PC-3 (cell line): Measurements from ENCODE around the gene HMGXB4. TPM values are rescaled to one million over a fixed set of nuclear protein-coding genes. Genes with fewer than 3 reads are reported as not detected.

Experiments
- ATAC-seq: fragments of 200-7000 bp; cut with Tn5 transposase; 2 replicates; pipeline ENCODE4 v1.9.1; 2020; ENCODE audit warnings: mild to moderate bottlenecking, moderate library complexity
- BruUV-seq: library from RNA; stranded (reverse); fragments of 400-500 nt; replicated peaks from 2 replicates; lab custom pipeline; 2021; lab: Mats Ljungman, UMichigan
- CTCF ChIA-PET: fragments of 300-600 bp; sonication (Branson Sonifier 250); formaldehyde crosslinking; loops from one replicate; lab custom pipeline; 2022; ENCODE audit warnings: antibody characterized with exemption; lab: Charles Lee
- POLR2A ChIA-PET: fragments of 300-600 bp; sonication (Branson Sonifier 250); formaldehyde crosslinking; loops from one replicate; lab custom pipeline; 2022; ENCODE audit warnings: antibody characterized with exemption; ENCODE audit not compliant: unreplicated experiment; lab: Charles Lee
- DNase-seq: peaks from one replicate; pipeline ENCODE4 v3.0.0-alpha.2; 2015
- H2AFZ ChIP-seq: fragments of 300-600 bp; sonication (generic); 2 replicates; pipeline ENCODE4 v1.6.0; 2016; ENCODE audit warnings: antibody characterized with exemption, low read length
- H3F3A ChIP-seq: fragments of 300-600 bp; sonication (generic); one replicate; pipeline ENCODE4 v1.6.0; 2017; ENCODE audit warnings: antibody characterized with exemption, low read length, control low read depth, mild to moderate bottlenecking; ENCODE audit not compliant: unreplicated experiment
- H3K27ac ChIP-seq: fragments of 300-600 bp; sonication (generic); 2 replicates; pipeline ENCODE4 v1.5.1; 2016; ENCODE audit warnings: mild to moderate bottlenecking, low read length
- H3K27me3 ChIP-seq: fragments of 300-600 bp; sonication (generic); 2 replicates; pipeline ENCODE4 v1.6.1; 2016; ENCODE audit warnings: low read length, mixed read lengths
- H3K36me3 ChIP-seq: fragments of 300-600 bp; sonication (generic); 2 replicates; pipeline ENCODE4 v1.6.1; 2016; ENCODE audit warnings: low read depth, mixed run types, low read length, mixed read lengths
- H3K4me1 ChIP-seq: fragments of 300-600 bp; sonication (generic); 2 replicates; pipeline ENCODE4 v1.5.1; 2016; ENCODE audit warnings: low read length; ENCODE audit not compliant: insufficient read depth
- H3K4me2 ChIP-seq: fragments of 300-600 bp; sonication (generic); 2 replicates; pipeline ENCODE4 v1.6.0; 2016; ENCODE audit warnings: low read length
- H3K4me3 ChIP-seq: fragments of 300-600 bp; sonication (generic); 2 replicates; pipeline ENCODE4 v1.5.1; 2016; ENCODE audit warnings: mild to moderate bottlenecking, low read length, mixed read lengths
- H3K79me2 ChIP-seq: fragments of 300-600 bp; sonication (generic); 2 replicates; pipeline ENCODE4 v1.6.1; 2017; ENCODE audit warnings: low read length, mixed read lengths
- H3K9ac ChIP-seq: fragments of 300-600 bp; sonication (generic); 2 replicates; pipeline ENCODE4 v1.6.0; 2016; ENCODE audit warnings: mild to moderate bottlenecking, low read length
- H3K9me2 ChIP-seq: fragments of 300-600 bp; sonication (generic); replicated peaks from 2 replicates; pipeline ENCODE4 v1.6.1; 2016; ENCODE audit warnings: mixed run types, low read length, mixed read lengths
- H3K9me3 ChIP-seq: fragments of 300-600 bp; sonication (generic); 2 replicates; pipeline ENCODE4 v1.6.1; 2016; ENCODE audit warnings: low read length, mixed read lengths
- H4K20me1 ChIP-seq: fragments of 300-600 bp; sonication (generic); 2 replicates; pipeline ENCODE4 v1.6.1; 2016; ENCODE audit warnings: low read length, mixed read lengths
- EZH2 ChIP-seq: fragments of 300-600 bp; sonication (generic); IDR thresholded peaks from one replicate; pipeline ENCODE4 v1.6.1; 2017; ENCODE audit warnings: antibody characterized with exemption, mild to moderate bottlenecking, low read length; ENCODE audit not compliant: unreplicated experiment
- EZH2phosphoT487 ChIP-seq: fragments of 300-600 bp; sonication (generic); IDR thresholded peaks from 2 replicates; pipeline ENCODE4 v1.6.1; 2018; ENCODE audit warnings: mild to moderate bottlenecking, antibody characterized with exemption, low read length, borderline replicate concordance
- intact Hi-C: fragments of 100-400 bp; cut with micrococcal nuclease; formaldehyde crosslinking; loops from 2 replicates; pipeline ENCODE4 v1.9.0; 2023
- total RNA-seq: library from RNA; depleted of rRNA; stranded (reverse); fragments of >200 nt; gene quantifications from 2 replicates; pipeline ENCODE4 v1.2.3, GENCODE V29; 2014
- TF ChIP-seq, protein P1 (sequence below): fragments of 300-600 bp; sonication (generic); conservative IDR thresholded peaks from 2 replicates; pipeline ENCODE4 v1.5.1; 2017; ENCODE audit warnings: antibody characterized with exemption, low read depth, mild to moderate bottlenecking, low read length

HMGXB4 gene
- total RNA-seq, 1 experiment from 2014 or later, result 12.9 TPM

DNA sequence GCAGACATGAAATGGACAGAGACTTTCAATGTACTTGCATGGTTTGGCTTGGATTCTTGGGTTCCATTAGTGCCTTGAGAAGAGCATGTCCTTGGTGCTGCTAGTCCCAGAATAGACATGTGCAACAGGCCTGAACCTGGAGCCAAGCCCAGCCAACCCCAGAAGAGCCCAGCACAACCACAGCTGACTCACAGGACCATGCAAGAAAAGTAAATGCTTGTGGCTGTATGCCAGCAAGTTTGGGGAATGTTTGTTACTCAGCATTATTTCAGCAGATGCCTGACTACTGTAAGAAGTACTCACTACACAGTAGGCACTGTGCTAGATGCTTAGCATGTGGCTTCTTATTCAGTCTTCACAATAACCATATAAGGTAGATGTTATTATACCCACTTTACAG, 39.2 kb upstream of the HMGXB4 start:
- CTCF ChIA-PET, result no interaction called here

DNA sequence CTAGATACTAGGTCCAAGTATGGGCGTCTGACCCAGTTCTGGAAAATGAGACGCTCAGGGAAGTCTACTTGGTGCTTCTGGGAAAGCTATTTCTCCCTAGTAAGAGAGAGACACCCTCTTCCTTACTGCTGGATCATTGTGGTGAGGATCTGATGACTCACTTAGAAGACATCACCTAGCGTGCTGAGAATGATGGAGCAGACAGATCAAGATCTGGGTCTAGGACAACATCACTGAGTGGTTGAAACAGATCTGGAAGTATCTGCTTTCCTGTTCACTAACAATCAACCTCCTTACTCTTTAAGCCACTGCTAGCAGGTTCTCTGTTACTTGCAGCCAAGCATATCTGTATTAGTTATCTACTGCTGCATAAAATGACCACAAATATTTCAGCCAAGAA, 38.3 kb upstream of the HMGXB4 start:
- Histone ChIP-seq H3K27ac (no peak overlapping the region), H3K4me1 (peaks cover 9% of the 10 kb centered on the region; the same call in 1 of the 2 replicates), H3K9me3 (no peaks in the 10 kb centered on the region), H3K9ac (no peak overlapping the region), H3K4me3 (no peak overlapping the region), H3K27me3 (no peaks in the 10 kb centered on the region), H4K20me1 (no peaks in the 10 kb centered on the region), H3K36me3 (no peaks in the 10 kb centered on the region), H2AFZ (no peak overlapping the region), H3K9me2 (no peaks in the 10 kb centered on the region), H3K4me2 (no peak overlapping the region), H3K79me2 (no peaks in the 10 kb centered on the region), H3F3A (no peaks in the 10 kb centered on the region)
- TF ChIP-seq EZH2phosphoT487 (no peak), EZH2 (no peak)
- TF ChIP-seq, protein P1, sequence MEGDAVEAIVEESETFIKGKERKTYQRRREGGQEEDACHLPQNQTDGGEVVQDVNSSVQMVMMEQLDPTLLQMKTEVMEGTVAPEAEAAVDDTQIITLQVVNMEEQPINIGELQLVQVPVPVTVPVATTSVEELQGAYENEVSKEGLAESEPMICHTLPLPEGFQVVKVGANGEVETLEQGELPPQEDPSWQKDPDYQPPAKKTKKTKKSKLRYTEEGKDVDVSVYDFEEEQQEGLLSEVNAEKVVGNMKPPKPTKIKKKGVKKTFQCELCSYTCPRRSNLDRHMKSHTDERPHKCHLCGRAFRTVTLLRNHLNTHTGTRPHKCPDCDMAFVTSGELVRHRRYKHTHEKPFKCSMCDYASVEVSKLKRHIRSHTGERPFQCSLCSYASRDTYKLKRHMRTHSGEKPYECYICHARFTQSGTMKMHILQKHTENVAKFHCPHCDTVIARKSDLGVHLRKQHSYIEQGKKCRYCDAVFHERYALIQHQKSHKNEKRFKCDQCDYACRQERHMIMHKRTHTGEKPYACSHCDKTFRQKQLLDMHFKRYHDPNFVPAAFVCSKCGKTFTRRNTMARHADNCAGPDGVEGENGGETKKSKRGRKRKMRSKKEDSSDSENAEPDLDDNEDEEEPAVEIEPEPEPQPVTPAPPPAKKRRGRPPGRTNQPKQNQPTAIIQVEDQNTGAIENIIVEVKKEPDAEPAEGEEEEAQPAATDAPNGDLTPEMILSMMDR, result no peak
- intact Hi-C loops, result no loop called here
- ATAC-seq (peak; percentile 31; the same call in 1 of the 2 replicates), DNase-seq (peak; percentile 52)
- no TSS peak for BruUV-seq
- POLR2A ChIA-PET, result no interaction called here
- CTCF ChIA-PET, result no interaction called here

More for the DNA sequence above, 39.2 kb upstream of the HMGXB4 start:
- no peaks in the 10 kb centered on the region for H3K27me3 ChIP-seq
- ATAC-seq, result no peak
- no peak overlapping the region for H3K4me2 ChIP-seq
- no peaks in the 10 kb centered on the region for H3K9me2 ChIP-seq
- H3K27ac ChIP-seq, result no peak overlapping the region
- peak; percentile 5 for DNase-seq
- H3K79me2 ChIP-seq, result no peaks in the 10 kb centered on the region
- H4K20me1 ChIP-seq, result no peaks in the 10 kb centered on the region
- no peak overlapping the region for H3K9ac ChIP-seq
- H3K4me3 ChIP-seq, result no peak overlapping the region
- no peak for TF ChIP-seq EZH2
- TF ChIP-seq EZH2phosphoT487, result no peak
- TF ChIP-seq, protein P1, result no peak
- H3F3A ChIP-seq, result no peaks in the 10 kb centered on the region
- BruUV-seq, result no TSS peak
- H2AFZ ChIP-seq, result no peak overlapping the region
- POLR2A ChIA-PET, result no interaction called here
- no peaks in the 10 kb centered on the region for H3K9me3 ChIP-seq
- peaks cover 9% of the 10 kb centered on the region; the same call in 1 of the 2 replicates for H3K4me1 ChIP-seq
- intact Hi-C loops, result no loop called here
- no peaks in the 10 kb centered on the region for H3K36me3 ChIP-seq

DNA sequence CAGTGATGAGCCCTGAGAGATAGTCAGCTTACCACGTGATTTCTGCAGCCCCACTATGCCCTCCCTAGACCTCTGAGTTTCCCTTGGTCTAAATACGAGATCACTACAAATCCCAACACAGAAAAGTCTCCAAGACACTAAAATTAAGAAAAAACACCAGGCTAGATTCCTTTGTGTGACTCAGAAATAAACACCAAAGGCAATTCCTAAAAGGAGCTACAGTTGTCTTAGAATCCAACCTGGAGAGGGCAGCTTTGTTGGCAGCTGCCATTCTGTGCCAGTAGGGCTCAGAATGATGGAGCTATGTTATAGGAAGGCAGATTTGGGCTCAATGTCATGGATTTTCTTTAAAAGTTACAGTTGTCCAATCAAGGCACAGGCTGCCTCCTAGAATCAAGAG, 37.1 kb upstream of the HMGXB4 start:
- Histone ChIP-seq H3K9me3 (no peaks in the 10 kb centered on the region), H3K4me2 (no peak overlapping the region), H3K9ac (no peak overlapping the region), H3K27ac (no peak overlapping the region), H3K27me3 (no peaks in the 10 kb centered on the region), H3K9me2 (no peaks in the 10 kb centered on the region), H4K20me1 (no peaks in the 10 kb centered on the region), H3F3A (no peaks in the 10 kb centered on the region), H3K4me3 (no peak overlapping the region), H3K4me1 (peaks cover 9% of the 10 kb centered on the region; the same call in 1 of the 2 replicates), H3K36me3 (no peaks in the 10 kb centered on the region), H3K79me2 (no peaks in the 10 kb centered on the region), H2AFZ (no peak overlapping the region)
- DNase-seq, result no peak
- ChIA-PET POLR2A (no interaction called here), CTCF (no interaction called here)
- intact Hi-C loops, result no loop called here
- no peak for TF ChIP-seq EZH2
- no peak for TF ChIP-seq EZH2phosphoT487
- TF ChIP-seq, protein P1, result no peak
- BruUV-seq, result no TSS peak
- no peak for ATAC-seq
